Activated T-cell treated with anti-CD3 and anti-CD28 coated beads, Interleukin-2, amount 50 U/mL, for 72 hours (primary cell): ENCODE measurements around the gene IQCB1. TPM values are rescaled to one million over a fixed set of nuclear protein-coding genes. Genes with fewer than 3 reads are reported as not detected.
"Not testable (repeated sequence)": the region's sequence is repeated elsewhere in the genome, so short reads cannot be mapped to it uniquely, and the experiment has no call there.

Experiments used
- ATAC-seq, 2 donors: fragments of 150-1000 bp; cut with Tn5 transposase; replicated peaks in 1 of 2; 2 replicates each; pipeline ENCODE4 v1.10.0; 2021; ENCODE audit warnings: moderate library complexity in 2 of 2, mild to moderate bottlenecking in 1 of 2
- DNase-seq, 2 donors: peaks; one replicate each; pipeline ENCODE4 v3.0.0; 2021 to 2022; ENCODE audit warnings: mixed read lengths in 1 of 2
- H3K27ac Mint-ChIP-seq: one replicate; pipeline ENCODE4 v1.8.0; 2022; ENCODE audit warnings: mild to moderate bottlenecking, moderate library complexity, mixed read lengths
- H3K27me3 Mint-ChIP-seq: one replicate; pipeline ENCODE4 v1.8.0; 2022; ENCODE audit warnings: low read depth, mixed read lengths
- H3K36me3 Mint-ChIP-seq, 2 donors: one replicate each; pipeline ENCODE4 v1.8.0; 2022; ENCODE audit warnings: mixed read lengths in 2 of 2, mild to moderate bottlenecking in 1 of 2; ENCODE audit not compliant: insufficient read depth in 2 of 2
- H3K4me1 Mint-ChIP-seq: one replicate; pipeline ENCODE4 v1.8.0; 2022; ENCODE audit warnings: low read depth, mixed read lengths
- H3K4me3 Mint-ChIP-seq, 2 donors: one replicate each; pipeline ENCODE4 v1.8.0; 2022; ENCODE audit warnings: mild to moderate bottlenecking in 2 of 2, mixed read lengths in 2 of 2, moderate library complexity in 2 of 2
- H3K9me3 Mint-ChIP-seq, 2 donors: one replicate each; pipeline ENCODE4 v1.8.0; 2022; ENCODE audit warnings: mixed read lengths in 2 of 2
- total RNA-seq, 2 donors: library from RNA; stranded (reverse); gene quantifications; one replicate each; pipeline ENCODE4 v1.2.3, GENCODE V29; 2022

IQCB1 gene, protein sequence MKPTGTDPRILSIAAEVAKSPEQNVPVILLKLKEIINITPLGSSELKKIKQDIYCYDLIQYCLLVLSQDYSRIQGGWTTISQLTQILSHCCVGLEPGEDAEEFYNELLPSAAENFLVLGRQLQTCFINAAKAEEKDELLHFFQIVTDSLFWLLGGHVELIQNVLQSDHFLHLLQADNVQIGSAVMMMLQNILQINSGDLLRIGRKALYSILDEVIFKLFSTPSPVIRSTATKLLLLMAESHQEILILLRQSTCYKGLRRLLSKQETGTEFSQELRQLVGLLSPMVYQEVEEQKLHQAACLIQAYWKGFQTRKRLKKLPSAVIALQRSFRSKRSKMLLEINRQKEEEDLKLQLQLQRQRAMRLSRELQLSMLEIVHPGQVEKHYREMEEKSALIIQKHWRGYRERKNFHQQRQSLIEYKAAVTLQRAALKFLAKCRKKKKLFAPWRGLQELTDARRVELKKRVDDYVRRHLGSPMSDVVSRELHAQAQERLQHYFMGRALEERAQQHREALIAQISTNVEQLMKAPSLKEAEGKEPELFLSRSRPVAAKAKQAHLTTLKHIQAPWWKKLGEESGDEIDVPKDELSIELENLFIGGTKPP
- 10 to 100 TPM; 42.2 to 58.6 TPM for total RNA-seq

DNA sequence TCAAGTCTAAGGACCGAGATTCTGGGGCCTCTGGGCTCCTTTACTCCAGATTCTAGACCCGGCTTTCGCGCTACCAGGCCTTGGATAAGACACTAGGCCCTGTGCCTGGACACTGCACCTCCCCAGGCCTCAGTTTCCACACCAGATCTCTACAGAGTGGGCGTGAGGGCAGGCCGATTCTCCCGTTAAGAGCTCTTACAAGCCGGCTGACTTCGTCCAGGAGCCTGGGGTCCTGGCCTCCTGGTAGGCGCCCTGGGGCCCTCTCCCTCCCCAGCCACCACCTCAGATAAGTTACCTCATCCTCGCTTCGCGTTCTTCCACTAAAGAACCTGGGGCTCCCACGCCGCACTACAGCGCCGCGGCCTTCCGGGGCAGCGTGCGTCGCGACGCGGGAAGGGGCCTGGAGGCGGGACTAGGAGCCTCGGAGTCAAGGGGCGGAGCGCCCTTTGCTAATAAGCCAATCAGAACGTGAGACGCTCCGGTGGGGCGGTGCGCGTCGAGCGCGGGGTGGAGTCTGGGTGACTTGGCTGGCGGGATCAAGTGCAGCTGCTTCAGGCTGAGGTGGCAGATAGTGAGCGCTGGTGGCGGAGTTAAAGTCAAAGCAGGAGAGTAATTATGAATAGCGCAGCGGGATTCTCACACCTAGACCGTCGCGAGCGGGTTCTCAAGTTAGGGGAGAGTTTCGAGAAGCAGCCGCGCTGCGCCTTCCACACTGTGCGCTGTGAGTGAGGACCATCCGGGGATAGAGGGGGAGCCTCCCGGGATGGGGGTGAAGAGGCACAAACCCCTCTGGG lies at the start of gene IQCB1, which contains the start of gene EAF2:
IQCB1 (minus strand) TSS at position 390 of the 794 bp plus-strand sequence. CDS start 6,100 bp downstream, outside the sequence.
EAF2 (plus strand) TSS at position 539 of the 794 bp plus-strand sequence; CDS start at position 616, 77 bp downstream.
- Mint-ChIP-seq H3K27ac (peak within 1 kb of the TSS; percentile 87), H3K36me3 (peaks cover 2 to 27% of the 10 kb centered on the region in 2 donors), H3K9me3 (no peaks in the 10 kb centered on the region), H3K4me1 (peaks cover 57% of the 10 kb centered on the region), H3K27me3 (no peaks in the 10 kb centered on the region), H3K4me3 (peak within 1 kb of the TSS; percentile 87 to 90)
- DNase-seq (peak; percentile 97), ATAC-seq (peak; percentile 98 to 99)

DNA sequence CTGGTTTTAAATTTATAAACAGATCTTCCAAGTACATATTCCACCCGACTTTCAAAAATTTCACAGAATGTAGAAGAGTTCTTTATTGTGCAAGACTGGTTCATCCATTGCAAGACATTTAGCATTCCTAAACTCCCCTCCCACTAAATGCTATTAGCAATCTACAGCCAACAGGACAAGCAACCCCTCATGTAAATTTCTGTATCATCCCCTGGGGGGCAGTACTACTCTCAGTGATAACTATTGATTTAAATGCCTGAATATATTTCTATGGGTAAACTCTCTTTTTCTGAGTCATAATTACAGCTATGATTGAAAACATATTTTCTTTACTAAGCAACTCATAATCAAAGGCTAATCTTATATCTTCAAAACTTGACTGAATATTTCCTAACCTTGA lies 48.6 kb upstream of the IQCB1 start:
- ATAC-seq (peak; percentile 49 to 73), DNase-seq (peak; percentile 3 to 14)
- H3K27ac Mint-ChIP-seq: no peak overlapping the region
- no peaks in the 10 kb centered on the region for H3K9me3 Mint-ChIP-seq
- H3K4me1 Mint-ChIP-seq: no peaks in the 10 kb centered on the region
- H3K36me3 Mint-ChIP-seq: no peaks in the 10 kb centered on the region
- H3K27me3 Mint-ChIP-seq: no peaks in the 10 kb centered on the region
- H3K4me3 Mint-ChIP-seq: no peak overlapping the region

DNA sequence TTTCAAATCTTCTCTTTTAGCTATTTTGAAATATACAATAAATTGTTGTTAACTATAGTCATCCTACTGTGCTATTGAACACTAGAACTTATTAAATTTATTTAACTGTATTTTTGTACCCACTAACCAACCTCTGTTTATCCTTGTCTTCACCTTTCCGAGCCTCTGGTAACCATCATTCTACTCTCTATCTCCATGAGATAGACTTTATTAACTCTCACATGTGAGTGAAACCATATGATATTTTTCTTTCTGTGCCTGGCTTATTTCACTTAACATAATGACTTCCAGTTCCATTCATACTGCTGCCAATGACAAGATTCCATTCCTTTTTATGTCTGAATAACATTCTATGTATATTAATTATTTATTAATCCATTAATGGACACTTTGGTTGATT lies 43.6 kb upstream of the IQCB1 start:
- Mint-ChIP-seq H3K4me1 (no peaks in the 10 kb centered on the region), H3K27ac (no peak overlapping the region), H3K36me3 (no peaks in the 10 kb centered on the region), H3K27me3 (no peaks in the 10 kb centered on the region), H3K9me3 (no peaks in the 10 kb centered on the region), H3K4me3 (no peak overlapping the region)
- ATAC-seq (no peak), DNase-seq (no peak)

DNA sequence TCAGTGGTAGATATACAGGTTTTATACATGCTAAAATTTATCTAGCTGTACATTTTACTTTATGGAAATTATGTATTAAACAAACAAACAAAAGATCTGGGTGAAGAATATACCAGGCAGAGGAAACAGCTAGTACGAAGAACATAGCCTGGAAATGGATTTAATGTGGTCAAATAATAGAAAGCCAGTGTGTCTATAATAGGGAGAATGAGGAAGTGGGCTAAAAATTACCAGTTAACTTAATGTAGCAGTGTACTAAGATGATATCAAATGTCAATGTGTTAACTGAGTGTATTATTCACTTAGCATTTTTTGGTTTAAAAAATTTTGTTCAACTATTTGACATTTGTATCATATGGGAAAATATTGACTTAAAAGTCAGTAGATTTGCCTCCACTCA lies 36.6 kb upstream of the IQCB1 start:
- H3K27ac Mint-ChIP-seq: no peak overlapping the region
- no peak overlapping the region for H3K4me3 Mint-ChIP-seq
- no peak for ATAC-seq
- H3K36me3 Mint-ChIP-seq: peaks cover 0 to 5% of the 10 kb centered on the region in 2 donors
- no peak for DNase-seq
- no peaks in the 10 kb centered on the region for H3K9me3 Mint-ChIP-seq
- H3K4me1 Mint-ChIP-seq: no peaks in the 10 kb centered on the region
- H3K27me3 Mint-ChIP-seq: no peaks in the 10 kb centered on the region

DNA sequence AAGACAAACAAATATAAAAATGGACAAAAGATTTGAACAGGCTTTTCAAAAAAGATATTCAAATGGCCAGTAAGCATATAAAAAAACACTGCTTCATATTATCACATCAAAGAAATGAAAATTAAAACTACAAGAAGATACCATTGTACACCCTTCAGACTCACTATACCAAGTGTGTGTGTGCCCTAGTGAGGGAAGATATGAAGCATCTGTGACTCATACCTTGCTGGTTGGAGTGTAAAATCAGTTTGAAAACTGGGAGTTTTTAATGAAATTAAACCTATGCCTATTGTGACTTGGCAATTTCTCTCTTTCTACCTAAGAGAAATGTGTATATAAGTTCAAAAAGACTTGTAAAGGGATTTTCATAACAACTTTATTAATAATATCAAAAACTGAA lies 35.9 kb upstream of the IQCB1 start:
- H3K4me1 Mint-ChIP-seq: no peaks in the 10 kb centered on the region
- H3K9me3 Mint-ChIP-seq: no peaks in the 10 kb centered on the region
- H3K4me3 Mint-ChIP-seq: no peak overlapping the region
- no peak overlapping the region for H3K27ac Mint-ChIP-seq
- DNase-seq: no peak
- H3K27me3 Mint-ChIP-seq: no peaks in the 10 kb centered on the region
- peaks cover 0 to 5% of the 10 kb centered on the region in 2 donors for H3K36me3 Mint-ChIP-seq
- no peak for ATAC-seq

DNA sequence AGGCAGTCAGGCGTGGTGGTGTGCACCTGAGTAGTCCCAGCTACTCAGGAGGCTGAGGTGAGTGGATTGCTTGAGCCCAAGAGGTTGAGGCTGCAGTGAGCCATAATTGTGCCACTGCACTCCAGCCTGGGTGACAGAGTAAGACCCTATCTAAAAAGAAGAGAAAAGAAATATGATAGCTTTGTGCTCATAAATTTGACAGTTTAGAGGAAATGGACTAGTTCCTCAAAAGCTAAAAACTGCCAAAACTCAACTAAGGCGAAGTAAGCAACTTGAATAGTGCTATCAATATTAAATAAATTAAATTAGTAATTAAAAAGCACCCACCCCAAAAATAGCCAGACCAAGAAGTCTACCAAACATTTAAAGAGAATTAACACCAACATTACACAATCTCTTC lies 34.9 kb upstream of the IQCB1 start:
- no peak overlapping the region for H3K4me3 Mint-ChIP-seq
- ATAC-seq (no peak), DNase-seq (no peak)
- H3K27ac Mint-ChIP-seq: no peak overlapping the region
- H3K4me1 Mint-ChIP-seq: no peaks in the 10 kb centered on the region
- H3K27me3 Mint-ChIP-seq: no peaks in the 10 kb centered on the region
- peaks cover 0 to 5% of the 10 kb centered on the region in 2 donors for H3K36me3 Mint-ChIP-seq
- H3K9me3 Mint-ChIP-seq: no peaks in the 10 kb centered on the region

DNA sequence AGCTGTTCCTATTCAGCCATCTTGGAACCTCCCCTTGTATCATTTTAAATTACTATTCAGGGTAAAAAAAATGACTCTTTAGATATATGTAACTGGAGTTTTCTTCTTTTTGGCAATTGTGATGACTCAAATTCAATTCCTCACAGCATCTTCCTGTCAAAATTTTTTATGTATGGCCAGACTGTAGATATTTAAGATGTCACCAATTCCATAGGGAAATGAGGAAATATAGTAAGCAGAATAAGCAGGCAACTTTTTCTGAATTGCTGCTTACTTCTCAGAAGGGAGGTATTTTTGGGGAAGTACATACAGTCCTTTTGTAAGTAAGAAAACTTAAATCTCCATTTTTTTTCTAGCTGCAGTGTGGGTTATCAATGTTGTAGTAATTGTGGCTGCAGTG lies 28.9 kb upstream of the IQCB1 start:
- Mint-ChIP-seq H3K4me1 (no peaks in the 10 kb centered on the region), H3K4me3 (no peak overlapping the region), H3K9me3 (peaks cover 0 to 3% of the 10 kb centered on the region in 2 donors), H3K36me3 (peaks cover 0 to 4% of the 10 kb centered on the region in 2 donors), H3K27me3 (no peaks in the 10 kb centered on the region), H3K27ac (no peak overlapping the region)
- no peak for ATAC-seq
- no peak for DNase-seq

DNA sequence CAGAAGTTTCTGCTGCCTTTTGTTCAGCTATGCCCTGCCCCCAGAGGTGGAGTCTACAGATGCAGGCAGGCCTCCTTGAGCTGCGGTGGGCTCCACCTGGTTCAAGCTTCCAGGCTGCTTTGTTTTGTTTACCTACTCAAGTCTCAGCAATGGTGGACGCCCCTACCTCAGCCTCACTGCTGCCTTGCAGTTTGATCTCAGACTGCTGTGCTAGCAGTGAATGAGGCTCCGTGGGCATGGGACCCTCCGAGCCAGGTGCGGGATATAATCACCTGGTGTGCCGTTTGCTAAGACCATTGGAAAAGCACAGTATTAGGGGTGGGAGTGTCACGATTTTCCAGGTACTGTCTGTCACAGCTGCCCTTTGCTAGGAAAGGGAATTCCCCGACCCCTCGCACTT lies 28.4 kb upstream of the IQCB1 start:
- not testable (repeated sequence) for H3K27ac Mint-ChIP-seq, H3K9me3 Mint-ChIP-seq, H3K4me3 Mint-ChIP-seq, H3K4me1 Mint-ChIP-seq, H3K27me3 Mint-ChIP-seq, H3K36me3 Mint-ChIP-seq, DNase-seq, ATAC-seq

DNA sequence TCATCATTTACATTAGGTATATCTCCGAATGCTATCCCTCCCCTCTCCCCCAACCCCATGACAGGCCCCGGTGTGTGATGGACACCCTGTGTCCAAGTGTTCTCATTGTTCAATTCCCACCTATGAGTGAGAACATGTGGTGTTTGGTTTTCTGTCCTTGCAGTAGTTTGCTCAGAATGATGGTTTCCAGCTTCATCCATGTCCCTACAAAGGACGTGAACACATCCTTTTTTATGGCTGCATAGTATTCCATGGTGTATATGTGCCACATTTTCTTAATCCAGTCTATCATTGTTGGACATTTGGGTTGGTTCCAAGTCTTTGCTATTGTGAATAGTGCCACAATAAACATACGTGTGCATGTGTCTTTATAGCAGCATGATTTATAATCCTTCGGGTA lies 22.9 kb upstream of the IQCB1 start:
- not testable (repeated sequence) for H3K27ac Mint-ChIP-seq, H3K4me1 Mint-ChIP-seq, DNase-seq, H3K9me3 Mint-ChIP-seq, H3K27me3 Mint-ChIP-seq, H3K4me3 Mint-ChIP-seq, ATAC-seq
- H3K36me3 Mint-ChIP-seq: peaks cover 4 to 11% of the 10 kb centered on the region in 2 donors

DNA sequence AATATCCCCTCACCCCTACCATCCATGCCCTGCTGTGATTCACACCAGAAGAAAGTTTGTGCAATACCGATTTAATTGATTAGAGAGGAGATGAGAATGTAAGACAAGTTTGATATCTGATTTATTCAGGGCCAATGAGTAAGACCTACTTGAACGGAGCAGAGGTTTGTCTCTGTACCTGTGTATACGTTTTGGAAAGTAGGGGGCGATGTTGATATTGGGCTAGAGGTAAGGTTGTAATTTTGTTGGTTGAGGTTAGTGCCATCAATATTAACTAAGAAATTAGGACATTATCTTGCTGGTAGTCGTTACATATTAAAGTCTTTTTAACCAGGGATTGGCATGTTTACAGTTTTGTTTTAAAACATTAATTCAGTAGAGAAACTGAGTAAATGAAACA lies 20.7 kb upstream of the IQCB1 start:
- no peaks in the 10 kb centered on the region for H3K4me1 Mint-ChIP-seq
- H3K4me3 Mint-ChIP-seq: no peak overlapping the region
- H3K9me3 Mint-ChIP-seq: no peaks in the 10 kb centered on the region
- no peak overlapping the region for H3K27ac Mint-ChIP-seq
- peak in 1 of 2 donors; percentile 11 for DNase-seq
- ATAC-seq: no peak
- peaks cover 4 to 7% of the 10 kb centered on the region in 2 donors for H3K36me3 Mint-ChIP-seq
- no peaks in the 10 kb centered on the region for H3K27me3 Mint-ChIP-seq

DNA sequence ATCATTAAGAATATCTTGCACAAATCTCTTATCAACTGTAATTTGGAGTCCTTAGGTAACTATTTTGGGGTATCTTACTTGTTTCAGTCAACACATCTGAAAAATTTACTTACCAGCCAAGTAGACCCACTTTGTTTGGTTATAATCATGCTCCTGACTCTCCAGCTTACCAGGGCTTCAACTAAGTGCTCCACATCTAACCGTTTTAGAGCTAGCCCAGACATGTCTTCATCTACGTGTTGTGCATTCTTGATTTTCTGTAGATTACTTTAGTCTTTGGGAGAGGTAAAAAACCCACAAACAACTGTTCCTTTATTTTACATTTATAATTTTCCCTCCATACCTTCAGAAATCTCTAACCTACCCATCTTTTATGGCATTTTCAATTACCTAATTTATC lies 17.4 kb upstream of the IQCB1 start:
- no peak overlapping the region for H3K4me3 Mint-ChIP-seq
- H3K27me3 Mint-ChIP-seq: no peaks in the 10 kb centered on the region
- no peak for ATAC-seq
- no peak for DNase-seq
- peaks cover 0 to 3% of the 10 kb centered on the region in 2 donors for H3K36me3 Mint-ChIP-seq
- no peaks in the 10 kb centered on the region for H3K9me3 Mint-ChIP-seq
- H3K4me1 Mint-ChIP-seq: no peaks in the 10 kb centered on the region
- no peak overlapping the region for H3K27ac Mint-ChIP-seq

DNA sequence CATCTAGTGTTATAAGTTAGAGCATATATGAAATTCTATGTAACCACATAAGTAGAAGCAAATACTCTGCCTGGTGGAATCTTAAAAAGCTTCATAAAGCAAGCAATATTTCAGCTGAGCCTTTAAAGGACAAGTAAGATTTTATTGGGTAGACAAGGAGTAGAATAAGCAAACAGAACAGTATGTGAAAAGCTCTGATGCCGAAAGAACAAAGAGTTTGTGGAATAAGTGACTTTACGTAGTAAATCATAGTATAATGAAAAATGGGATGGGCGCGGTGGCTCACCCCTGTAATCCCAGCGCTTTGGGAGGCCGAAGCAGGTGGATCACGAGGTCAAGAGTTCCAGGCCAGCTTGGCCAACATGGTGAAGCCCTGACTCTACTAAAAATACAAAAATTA lies 10.0 kb upstream of the IQCB1 start:
- Mint-ChIP-seq H3K27me3 (no peaks in the 10 kb centered on the region), H3K4me3 (no peak overlapping the region), H3K36me3 (peaks cover 0 to 2% of the 10 kb centered on the region in 2 donors), H3K27ac (no peak overlapping the region), H3K9me3 (no peaks in the 10 kb centered on the region), H3K4me1 (no peaks in the 10 kb centered on the region)
- DNase-seq: no peak
- ATAC-seq: no peak

DNA sequence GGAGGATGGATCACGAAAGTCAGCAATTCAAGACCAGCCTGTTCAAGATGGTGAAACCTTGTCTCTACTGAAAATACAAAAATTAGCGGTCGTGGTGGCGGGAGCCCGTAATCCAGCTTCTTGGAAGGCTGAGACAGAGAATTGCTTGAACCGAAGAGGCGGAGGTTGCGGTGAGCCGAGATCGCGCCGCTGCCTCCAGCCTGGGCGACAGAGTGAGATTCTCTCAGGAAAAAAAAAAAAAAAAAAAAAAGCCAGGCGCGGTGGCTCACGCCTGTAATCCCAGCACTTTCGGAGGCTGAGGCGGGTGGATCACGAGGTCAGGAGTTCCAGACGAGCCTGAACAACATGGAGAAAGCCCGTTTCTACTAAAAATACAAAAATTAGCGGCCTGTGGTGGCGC lies 5.1 kb upstream of the IQCB1 start:
- Mint-ChIP-seq H3K36me3 (peaks cover 0 to 2% of the 10 kb centered on the region in 2 donors), H3K4me3 (no peak overlapping the region)
- no peak for ATAC-seq

More for the DNA sequence above, 5.1 kb upstream of the IQCB1 start:
- no peaks in the 10 kb centered on the region for H3K9me3 Mint-ChIP-seq
- no peaks in the 10 kb centered on the region for H3K27me3 Mint-ChIP-seq
- no peak overlapping the region for H3K27ac Mint-ChIP-seq
- no peak for DNase-seq
- peaks cover 19% of the 10 kb centered on the region for H3K4me1 Mint-ChIP-seq
